HepG2 (cell line): ENCODE results near the gene RNLS. TPM values are rescaled to one million over a fixed set of nuclear protein-coding genes. Genes with fewer than 3 reads are reported as not detected.

Experiments used
- ATAC-seq: fragments of 200-7000 bp; cut with Tn5 transposase; 3 replicates; pipeline ENCODE4 v1.9.1; 2020; ENCODE audit warnings: mild to moderate bottlenecking, moderate library complexity
- BruUV-seq: library from RNA; stranded (reverse); fragments of 400-500 nt; replicated peaks from 2 replicates; lab custom pipeline; 2021; lab: Mats Ljungman, UMichigan
- CTCF ChIA-PET: fragments of 300-600 bp; formaldehyde crosslinking; extraction: SDS; loops from one replicate; lab custom pipeline; 2021; ENCODE audit warnings: low total read pairs, inconsistent platforms, low intra/inter-chr PET ratio; lab: Yijun Ruan, JAX
- POLR2A ChIA-PET: fragments of 350-600 bp; sonication (Branson Sonifier 250); formaldehyde crosslinking; loops from one replicate; lab custom pipeline; 2020; ENCODE audit warnings: antibody characterized with exemption, inconsistent platforms; lab: Yijun Ruan, JAX
- DNase-seq: peaks from one replicate; pipeline ENCODE4 v3.0.0-alpha.2; 2015; ENCODE audit warnings: low spot score
- FAIRE-seq: peaks from 3 replicates; lab custom pipeline; 2011; peaks lifted over from hg19 to GRCh38; lab: Jason Lieb, UNC
- H2AFZ ChIP-seq: one replicate; pipeline ENCODE4 v1.6.1; 2011; ENCODE audit warnings: low read length, inconsistent platforms
- H3K27ac ChIP-seq: fragments of 300-600 bp; 3 replicates; pipeline ENCODE4 v1.8.0; 2011; ENCODE audit warnings: mixed run types, mild to moderate bottlenecking, mixed read lengths, low read length, inconsistent platforms; ENCODE audit not compliant: insufficient read depth; ENCODE audit errors: extremely low read length
- H3K27me3 ChIP-seq, 2 experiments: fragments of 200-600 bp in 1 of 2; 2 replicates in 1 of 2; 3 replicates in 1 of 2; pipeline versions ENCODE4 v1.6.0 to v1.8.0; 2011; ENCODE audit warnings: low read length in 2 of 2, mild to moderate bottlenecking in 2 of 2, moderate library complexity in 2 of 2, inconsistent platforms in 1 of 2; ENCODE audit not compliant: insufficient read depth in 2 of 2, control insufficient read depth in 1 of 2
- H3K36me3 ChIP-seq, 2 experiments: fragments of 200-600 bp in 1 of 2; replicated peaks in 1 of 2; 2 replicates in 1 of 2; 3 replicates in 1 of 2; pipeline versions ENCODE4 v1.5.1 to v1.8.0; 2011; ENCODE audit warnings: low read length in 2 of 2, inconsistent platforms in 1 of 2; ENCODE audit not compliant: insufficient read depth in 2 of 2, control insufficient read depth in 1 of 2
- H3K4me1 ChIP-seq: 2 replicates; pipeline ENCODE4 v1.5.1; 2012; ENCODE audit warnings: low read length, inconsistent platforms; ENCODE audit not compliant: insufficient read depth
- H3K4me2 ChIP-seq: 2 replicates; pipeline ENCODE4 v1.6.0; 2011; ENCODE audit warnings: low read depth, low read length, inconsistent platforms
- H3K4me3 ChIP-seq, 3 experiments: fragments of 200-600 bp in 1 of 3; sonication (generic), shearing (Covaris generic) in 1 of 3; replicated peaks in 1 of 3; 2 replicates each; pipeline ENCODE4 v1.5.1; 2011 to 2016; ENCODE audit warnings: low read length in 3 of 3, inconsistent platforms in 2 of 3, low read depth in 2 of 3, mild to moderate bottlenecking in 2 of 3, control low read depth in 1 of 3, mixed read lengths in 1 of 3; ENCODE audit not compliant: insufficient read depth in 1 of 3
- H3K79me2 ChIP-seq: one replicate; pipeline ENCODE4 v1.6.1; 2011; ENCODE audit warnings: low read length, inconsistent platforms; ENCODE audit not compliant: insufficient read depth
- H3K9ac ChIP-seq: 2 replicates; pipeline ENCODE4 v1.6.0; 2011; ENCODE audit warnings: mild to moderate bottlenecking, low read depth, low read length, inconsistent platforms; ENCODE audit not compliant: insufficient read depth
- H3K9me3 ChIP-seq: 2 replicates; pipeline ENCODE4 v1.5.1; 2012; ENCODE audit warnings: mild to moderate bottlenecking, low read length
- H4K20me1 ChIP-seq: 2 replicates; pipeline ENCODE4 v1.6.0; 2011; ENCODE audit warnings: inconsistent platforms, mild to moderate bottlenecking, low read length, moderate library complexity; ENCODE audit not compliant: insufficient read depth
- ERF ChIP-seq: IDR thresholded peaks from 2 replicates; pipeline ENCODE4 v1.6.1; 2018; ENCODE audit warnings: missing biosample characterization, missing genetic modification reagents
- HNRNPLL ChIP-seq: fragments of 200-400 bp; formaldehyde crosslinking; IDR thresholded peaks from 2 replicates; pipeline ENCODE4 v1.6.1; 2017; ENCODE audit warnings: mild to moderate bottlenecking, low read depth, low read length; ENCODE audit not compliant: poor library complexity, severe bottlenecking
- NFYB ChIP-seq: sonication (generic); formaldehyde crosslinking; IDR thresholded peaks from 2 replicates; pipeline ENCODE4 v1.4.0; 2020; ENCODE audit warnings: missing genetic modification reagents
- NFYC ChIP-seq: IDR thresholded peaks from 2 replicates; pipeline ENCODE4 v1.6.1; 2016; ENCODE audit warnings: missing genetic modification reagents, missing compliant biosample characterization
- PATZ1 ChIP-seq: sonication (generic); formaldehyde crosslinking; IDR thresholded peaks from 2 replicates; pipeline ENCODE4 v1.4.0; 2020; ENCODE audit warnings: missing genetic modification reagents
- RFX5 ChIP-seq: IDR thresholded peaks from 2 replicates; pipeline ENCODE4 v1.6.1; 2011; ENCODE audit warnings: low read depth, low read length, improper control_type of control experiment
- RFXANK ChIP-seq: IDR thresholded peaks from 2 replicates; pipeline ENCODE4 v1.6.1; 2016
- RFXAP ChIP-seq: sonication (generic); formaldehyde crosslinking; IDR thresholded peaks from 2 replicates; pipeline ENCODE4 v1.4.0; 2020; ENCODE audit warnings: missing genetic modification reagents, borderline replicate concordance
- SAP130 ChIP-seq: IDR thresholded peaks from 2 replicates; pipeline ENCODE4 v1.6.1; 2016; ENCODE audit warnings: low read depth
- ZBTB7A ChIP-seq: sonication (generic); formaldehyde crosslinking; IDR thresholded peaks from 2 replicates; pipeline ENCODE4 v1.8.0; 2022; ENCODE audit warnings: mild to moderate bottlenecking, missing genetic modification reagents
- ZNF251 ChIP-seq: sonication (generic); formaldehyde crosslinking; IDR thresholded peaks from 2 replicates; pipeline ENCODE4 v1.9.0; 2021; ENCODE audit warnings: mild to moderate bottlenecking, missing genetic modification reagents
- WGBS: methylation state at CpG from one replicate; pipeline ENCODE4 v1.1.6; 2017; ENCODE audit warnings: low lambda C conversion rate; 5-methylcytosine and 5-hydroxymethylcytosine counted together
- in situ Hi-C: cut with HindIII; loops from 2 replicates; pipeline ENCODE4 v1.10.0; 2017; ENCODE audit warnings: low pct_unique_long_range_greater_than_20kb; ENCODE audit not compliant: extremely low pct_ligation_motif_present
- intact Hi-C: fragments of 100-400 bp; cut with micrococcal nuclease; formaldehyde crosslinking; loops from one replicate; pipeline ENCODE4 v1.10.0; 2022; ENCODE audit not compliant: unreplicated experiment
- polyA plus RNA-seq, 8 experiments: library from polyadenylated mRNA; depleted of rRNA in 3 of 8; stranded (reverse) in 7 of 8; unstranded in 1 of 8; fragments of >200 nt; fragmentation: Illumina TruSeq in 4 of 8; extraction: Trizol in 4 of 8; gene quantifications; 2 replicates each; pipeline versions ENCODE4 v1.2.1 to v1.2.3, GENCODE V29; 2011 to 2016; ENCODE audit warnings: low read depth in 4 of 8, missing spikeins in 1 of 8, mixed read lengths in 1 of 8; ENCODE audit not compliant: insufficient read depth in 1 of 8
- total RNA-seq, 5 experiments: library from RNA; depleted of rRNA; stranded (reverse); fragments of >200 nt; fragmentation: Illumina TruSeq; extraction: Trizol; gene quantifications; 2 replicates each; pipeline ENCODE4 v1.2.3, GENCODE V29; 2016; ENCODE audit warnings: low read depth in 1 of 5

Gene RNLS
- total and polyA plus RNA-seq, 2 of the 13 experiments (the other 11 are each of a cell fraction or from before 2014, with no cell fraction given) = not detected

DNA sequence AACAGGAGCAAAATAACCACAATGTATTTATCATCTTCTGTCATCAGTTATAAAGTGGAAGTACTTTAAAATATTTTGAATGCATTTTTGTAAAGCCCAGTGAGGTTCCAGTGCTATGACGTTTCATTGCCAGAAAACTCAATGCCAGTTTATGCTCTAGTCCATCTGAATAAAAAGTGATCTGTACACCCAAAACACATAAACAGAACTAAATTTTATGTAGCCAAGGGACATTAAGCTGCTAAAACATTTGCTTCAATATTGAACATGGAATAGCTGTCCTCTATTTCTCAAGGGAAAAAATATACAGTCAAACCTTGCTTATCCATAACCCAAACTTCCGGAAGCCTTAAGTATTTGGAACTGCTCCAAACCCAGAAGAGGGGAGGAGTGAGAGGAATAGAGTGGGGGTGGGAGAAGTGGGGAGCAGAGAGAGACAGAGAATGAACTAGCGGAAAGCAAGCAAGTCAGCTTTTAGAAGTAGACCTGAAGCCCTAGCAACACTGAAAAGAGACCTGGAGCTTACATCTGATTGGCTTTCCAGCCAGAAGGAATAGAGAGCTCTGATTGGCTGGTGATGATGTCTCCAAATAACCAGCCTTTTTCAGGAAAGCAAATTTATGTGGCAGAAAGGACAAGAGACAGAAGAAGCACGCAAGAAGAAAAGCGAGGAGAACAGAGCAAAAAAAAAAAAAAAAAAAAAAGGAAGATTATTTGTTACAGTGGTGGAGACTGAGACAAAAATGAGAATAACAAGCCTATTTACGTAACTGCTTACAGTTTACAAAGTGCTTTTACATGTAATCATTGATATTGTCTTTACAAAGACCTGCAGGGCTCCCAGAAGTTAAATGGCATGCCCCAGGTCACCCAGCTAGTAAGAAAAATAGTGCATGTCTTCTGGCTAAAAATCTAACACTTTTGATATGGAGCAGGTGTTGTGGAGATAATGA, 196.0 kb downstream of the RNLS start:
- POLR2A ChIA-PET = interaction anchor here (0.7 to 1.7 kb wide), 2 partner anchors 525 to 603 kb away, joined by 3 to 7 read pairs; no protein-coding TSS in a partner anchor

More for the DNA sequence above, 196.0 kb downstream of the RNLS start:
- H3K4me2 ChIP-seq = peak overlapping the region; percentile 84
- H3K4me1 ChIP-seq = peaks cover 24% of the 10 kb centered on the region
- no TSS peak for BruUV-seq
- no peaks in the 10 kb centered on the region for H3K79me2 ChIP-seq
- ATAC-seq = peak; percentile 77
- FAIRE-seq = peak; percentile 52
- DNase-seq = peak; percentile 50
- H3K4me3 ChIP-seq = peak overlapping the region in 2 of 3 experiments; percentile 18 to 58; a peak in 2 of 6 replicates
- no peaks in the 10 kb centered on the region for H3K36me3 ChIP-seq
- H4K20me1 ChIP-seq = no peaks in the 10 kb centered on the region
- no peaks in the 10 kb centered on the region for H3K9me3 ChIP-seq
- WGBS = 5% methylated on average over 6 of the region's 6 CpGs
- CTCF ChIA-PET = no interaction called here
- no peak overlapping the region for H2AFZ ChIP-seq
- TF ChIP-seq NFYC (peak; percentile 70), RFXAP (CRISPR knock-in tag) (peak; percentile 98), RFXANK (CRISPR knock-in tag) (peak; percentile 90), ERF (no peak), RFX5 (peak; percentile 95), ZNF251 (CRISPR knock-in tag) (no peak), ZBTB7A (CRISPR knock-in tag) (no peak), SAP130 (CRISPR knock-in tag) (no peak), HNRNPLL (no peak), PATZ1 (CRISPR knock-in tag) (0 out of 2 replicates have a peak, but pooled peaks have one; percentile 21), NFYB (CRISPR knock-in tag) (peak; percentile 46)
- in situ Hi-C loops (loop anchor here (5.0 kb wide), 1 partner anchor 525 kb away; the partner anchor contains the start of genes KLLN and PTEN), intact Hi-C loops (loop anchor here (10.0 kb wide), 2 partner anchors 182 to 272 kb away; no protein-coding TSS in a partner anchor)
- H3K27me3 ChIP-seq = no peaks in the 10 kb centered on the region
- H3K9ac ChIP-seq = no peak overlapping the region
- peak overlapping the region; percentile 50 for H3K27ac ChIP-seq
